Thyroid gland (tissue), 4 donors: ENCODE data around the gene BTNL2. TPM values are rescaled to one million over a fixed set of nuclear protein-coding genes. Genes with fewer than 3 reads are reported as not detected.

Experiments used
- DNase-seq, 2 donors: peaks; one replicate each; pipeline ENCODE4 v3.0.0-alpha.2; 2019
- H3K27ac ChIP-seq, 3 donors: fragments of 200-600 bp; sonication (generic); 1 replicate in 2 of 3; 2 replicates in 1 of 3; pipeline ENCODE4 v1.5.1; 2016 to 2019; ENCODE audit warnings: mild to moderate bottlenecking in 1 of 3, moderate library complexity in 1 of 3
- H3K27me3 ChIP-seq: fragments of 200-600 bp; sonication (generic); one replicate; pipeline ENCODE4 v1.5.1; 2019
- H3K36me3 ChIP-seq, 2 donors: fragments of 200-600 bp; sonication (generic); one replicate each; pipeline ENCODE4 v1.5.1; 2016 to 2019
- H3K4me1 ChIP-seq, 2 donors: fragments of 200-600 bp; sonication (generic); one replicate each; pipeline ENCODE4 v1.5.1; 2017 to 2019
- H3K4me3 ChIP-seq, 3 donors: fragments of 200-600 bp; sonication (generic); replicated peaks in 1 of 3; 1 replicate in 2 of 3; 2 replicates in 1 of 3; pipeline ENCODE4 v1.5.1; 2016; ENCODE audit warnings: mild to moderate bottlenecking in 1 of 3
- H3K9me3 ChIP-seq: fragments of 200-600 bp; sonication (generic); one replicate; pipeline ENCODE4 v1.5.1; 2017
- CTCF ChIP-seq, 6 experiments: fragments of 200-600 bp in 3 of 6; fragments of 450-650 bp in 3 of 6; sonication (generic) in 3 of 6; IDR thresholded peaks; one replicate each; pipeline ENCODE4 v1.5.1; 2016 to 2019; ENCODE audit warnings: antibody characterized with exemption in 6 of 6, mild to moderate bottlenecking in 2 of 6, inconsistent platforms in 1 of 6, moderate library complexity in 1 of 6
- POLR2A ChIP-seq, 2 donors: fragments of 450-650 bp; IDR thresholded peaks; one replicate each; pipeline ENCODE4 v1.6.1; 2017; ENCODE audit warnings: antibody characterized with exemption in 2 of 2, mild to moderate bottlenecking in 2 of 2, moderate library complexity in 1 of 2
- WGBS, 2 donors: methylation state at CpG; one replicate each; pipeline ENCODE4 v1.1.5; 2017; 5-methylcytosine and 5-hydroxymethylcytosine counted together
- intact Hi-C: fragments of 100-400 bp; cut with DNase I; formaldehyde crosslinking; loops from one replicate; pipeline ENCODE4 v1.15.1; 2023
- total RNA-seq, 4 donors: library from RNA; depleted of rRNA; stranded (reverse); fragments of >200 nt; gene quantifications; one replicate each; pipeline ENCODE4 v1.2.3, GENCODE V29; 2016

BTNL2 gene
- total RNA-seq, result not detected

GRCh38 chr6:32406857-32407256, at the start of gene BTNL2:
Gene BTNL2, minus strand, starts transcription at chr6:32407181. Its CDS starts 58 bp downstream, at chr6:32407123.
- intact Hi-C loops, result no loop called here
- H3K4me1 ChIP-seq, result no peaks in the 10 kb centered on the region
- TF ChIP-seq POLR2A (IDR thresholded peaks at IDR 0.05) (no peak), CTCF (IDR thresholded peaks at IDR 0.05) (no peak)
- H3K4me3 ChIP-seq, result no peak within 1 kb of the TSS
- no peaks in the 10 kb centered on the region for H3K9me3 ChIP-seq
- DNase-seq, result no peak
- 70 to 76% methylated on average over 4 of the region's 4 CpGs for WGBS, 2 donors
- H3K27ac ChIP-seq, result no peak within 1 kb of the TSS
- no peaks in the 10 kb centered on the region for H3K27me3 ChIP-seq
- no peaks in the 10 kb centered on the region for H3K36me3 ChIP-seq

- whole genome bisulfite sequencing, 2 donors, result 77 to 88% methylated on average over 3 of the region's 3 CpGs
- H3K36me3 ChIP-seq, result no peaks in the 10 kb centered on the region
- TF ChIP-seq POLR2A (IDR thresholded peaks at IDR 0.05) (no peak), CTCF (IDR thresholded peaks at IDR 0.05) (no peak)
- no peak overlapping the region for H3K27ac ChIP-seq
- H3K27me3 ChIP-seq, result no peaks in the 10 kb centered on the region
- H3K4me1 ChIP-seq, result no peaks in the 10 kb centered on the region
- no peak overlapping the region for H3K4me3 ChIP-seq
- DNase-seq, result no peak
- no peaks in the 10 kb centered on the region for H3K9me3 ChIP-seq
- intact Hi-C loops, result no loop called here
Observed at GRCh38 chr6:32449088-32449736, 42.2 kb upstream of the BTNL2 start.

GRCh38 chr6:32447932-32448331, 41.0 kb upstream of the BTNL2 start:
- Histone ChIP-seq H3K4me1 (no peaks in the 10 kb centered on the region), H3K27ac (no peak overlapping the region), H3K4me3 (no peak overlapping the region), H3K27me3 (no peaks in the 10 kb centered on the region), H3K9me3 (no peaks in the 10 kb centered on the region), H3K36me3 (no peaks in the 10 kb centered on the region)
- no peak for DNase-seq
- intact Hi-C loops, result no loop called here
- no peak for TF ChIP-seq CTCF (IDR thresholded peaks at IDR 0.05)
- no peak for TF ChIP-seq POLR2A (IDR thresholded peaks at IDR 0.05)

GRCh38 chr6:32445321-32445854, 38.4 kb upstream of the BTNL2 start:
- Histone ChIP-seq H3K27me3 (no peaks in the 10 kb centered on the region), H3K9me3 (no peaks in the 10 kb centered on the region), H3K27ac (no peak overlapping the region), H3K4me1 (no peaks in the 10 kb centered on the region), H3K36me3 (no peaks in the 10 kb centered on the region), H3K4me3 (no peak overlapping the region)
- DNase-seq, result no peak
- intact Hi-C loops, result no loop called here
- WGBS, 2 donors, result 59 to 75% methylated on average over 3 of the region's 3 CpGs
- TF ChIP-seq POLR2A (IDR thresholded peaks at IDR 0.05) (no peak), CTCF (IDR thresholded peaks at IDR 0.05) (no peak)

- H3K27ac ChIP-seq, result no peak overlapping the region
- H3K4me1 ChIP-seq, result no peaks in the 10 kb centered on the region
- intact Hi-C loops, result no loop called here
- H3K27me3 ChIP-seq, result no peaks in the 10 kb centered on the region
- 74 to 96% methylated on average over 2 of the region's 2 CpGs for WGBS, 2 donors
- H3K36me3 ChIP-seq, result no peaks in the 10 kb centered on the region
- no peak for DNase-seq
- H3K4me3 ChIP-seq, result no peak overlapping the region
- H3K9me3 ChIP-seq, result no peaks in the 10 kb centered on the region
- TF ChIP-seq POLR2A (IDR thresholded peaks at IDR 0.05), result no peak
- TF ChIP-seq CTCF (IDR thresholded peaks at IDR 0.05), result no peak
Observed at GRCh38 chr6:32444433-32444832, 37.5 kb upstream of the BTNL2 start.
